ENCODE results near the gene HIGD1A. TPM values are rescaled to one million over a fixed set of nuclear protein-coding genes. Genes with fewer than 3 reads are reported as not detected.
A peak's percentile ranks its signal among the peaks of the same experiment; 100 is the strongest.

The HIGD1A gene
- total and polyA plus RNA-seq, 2 of the 8 experiments (the other 6 are each of a cell fraction or from before 2014, with no cell fraction given) = 67.3 to 95.4 TPM

DNA sequence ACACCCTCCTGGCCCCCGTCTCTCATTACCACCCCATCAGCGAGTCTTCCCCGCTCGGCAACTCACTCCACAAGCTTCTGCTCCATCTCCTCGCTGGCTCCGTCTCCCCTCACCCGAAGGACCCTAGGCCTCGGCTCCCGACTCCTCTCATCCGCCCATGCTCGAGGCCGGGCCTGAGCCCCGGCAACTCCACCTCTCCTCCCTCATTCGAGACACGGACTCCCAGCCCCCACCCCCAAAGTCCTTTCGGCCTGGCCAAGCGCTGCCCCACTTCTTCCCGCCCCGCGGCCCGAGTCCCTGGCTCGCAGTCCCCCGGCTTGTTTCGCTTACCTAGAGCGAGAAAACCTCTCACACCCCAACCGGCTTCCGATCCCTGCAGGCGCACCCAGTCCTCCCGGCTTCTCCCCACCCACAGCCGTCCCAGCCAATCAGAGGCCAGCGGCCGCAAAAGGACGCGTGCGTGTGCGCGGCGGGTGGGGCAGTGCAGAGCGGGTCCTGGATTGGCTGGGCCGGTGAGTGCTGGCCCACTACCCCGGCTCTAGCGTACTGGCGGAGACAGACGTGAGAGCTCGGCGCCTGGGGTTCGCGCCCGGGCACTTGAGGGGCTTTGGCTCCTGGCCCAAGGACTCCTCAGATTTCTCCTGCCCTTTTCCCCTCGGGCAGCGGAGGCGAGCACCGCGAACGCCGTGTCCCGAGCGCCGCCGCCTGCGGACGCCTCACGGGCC is at the start of gene HIGD1A (continued):
- TF ChIP-seq USF2 (IDR thresholded peaks at IDR 0.05; ENCODE audit: low read length) (no peak), KDM4A (IDR thresholded peaks at IDR 0.05; ENCODE audit: low read depth, low read length, severe bottlenecking) (peak; percentile 27), SP1 (IDR thresholded peaks at IDR 0.05; ENCODE audit: low read depth, low read length) (peak; percentile 34; the same call in 1 of the 2 replicates), SAP30 (IDR thresholded peaks at IDR 0.05; ENCODE audit: insufficient read depth, insufficient replicate concordance, low read length) (no peak), CHD2 (IDR thresholded peaks at IDR 0.05; ENCODE audit: low read length) (peak; percentile 54; the same call in 1 of the 2 replicates), TAF1 (IDR thresholded peaks at IDR 0.05; ENCODE audit: low read depth, low read length) (peak; percentile 82), MAX (IDR thresholded peaks at IDR 0.05) (peak; percentile 54; the same call in 1 of the 2 replicates), GTF2F1 (IDR thresholded peaks at IDR 0.05; ENCODE audit: borderline replicate concordance, low read depth, low read length) (peak; percentile 60), JUND (IDR thresholded peaks at IDR 0.05; ENCODE audit: low read length) (no peak), POLR2AphosphoS5 (IDR thresholded peaks at IDR 0.05; ENCODE audit: low read depth, low read length) (peak; percentile 74; the same call in 1 of the 2 replicates), TBP (IDR thresholded peaks at IDR 0.05; ENCODE audit: low read depth, low read length) (peak; percentile 86), PHF8 (conservative IDR thresholded peaks at IDR 0.05; ENCODE audit: low read depth, low read length) (peak; percentile 59), YY1 (IDR thresholded peaks at IDR 0.05; ENCODE audit: low read depth, low read length) (no peak), HDAC6 (IDR thresholded peaks at IDR 0.05; ENCODE audit: low read depth, low read length) (no peak), EP300 (IDR thresholded peaks at IDR 0.05; ENCODE audit: borderline replicate concordance in 1 of 2, low read depth in 2 of 2, low read length in 2 of 2) (no peak; a peak in 1 of 3 replicates), POLR2A (IDR thresholded peaks at IDR 0.05; ENCODE audit: control extremely low read depth in 1 of 2, low read depth in 2 of 2, low read length in 2 of 2) (peak; percentile 19 to 64; a peak in 2 of 3 replicates), RNF2 (IDR thresholded peaks at IDR 0.05; ENCODE audit: borderline replicate concordance, low read depth, low read length, missing control alignments, poor library complexity, severe bottlenecking) (no peak), RFX5 (IDR thresholded peaks at IDR 0.05; ENCODE audit: borderline replicate concordance, low read depth, low read length) (no peak; the same call in 1 of the 2 replicates), CBX5 (IDR thresholded peaks at IDR 0.05; ENCODE audit: low read depth, low read length) (no peak)
- TF ChIP-seq, protein P1, sequence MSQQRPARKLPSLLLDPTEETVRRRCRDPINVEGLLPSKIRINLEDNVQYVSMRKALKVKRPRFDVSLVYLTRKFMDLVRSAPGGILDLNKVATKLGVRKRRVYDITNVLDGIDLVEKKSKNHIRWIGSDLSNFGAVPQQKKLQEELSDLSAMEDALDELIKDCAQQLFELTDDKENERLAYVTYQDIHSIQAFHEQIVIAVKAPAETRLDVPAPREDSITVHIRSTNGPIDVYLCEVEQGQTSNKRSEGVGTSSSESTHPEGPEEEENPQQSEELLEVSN (IDR thresholded peaks at IDR 0.05) = peak; percentile 43; the same call in 1 of the 2 replicates

Data from H1 (cell line).